GM19324 (cell line): ENCODE measurements around the gene VCP.
A peak's percentile ranks its signal among the peaks of the same experiment; 100 is the strongest.

Source experiments
- ATAC-seq: cut with Tn5 transposase; IDR thresholded peaks from one replicate; pipeline ENCODE4 v1.9.1; 2021; ENCODE audit warnings: mild to moderate bottlenecking, moderate library complexity; ENCODE audit not compliant: unreplicated experiment, low FRiP score

VCP gene

DNA sequence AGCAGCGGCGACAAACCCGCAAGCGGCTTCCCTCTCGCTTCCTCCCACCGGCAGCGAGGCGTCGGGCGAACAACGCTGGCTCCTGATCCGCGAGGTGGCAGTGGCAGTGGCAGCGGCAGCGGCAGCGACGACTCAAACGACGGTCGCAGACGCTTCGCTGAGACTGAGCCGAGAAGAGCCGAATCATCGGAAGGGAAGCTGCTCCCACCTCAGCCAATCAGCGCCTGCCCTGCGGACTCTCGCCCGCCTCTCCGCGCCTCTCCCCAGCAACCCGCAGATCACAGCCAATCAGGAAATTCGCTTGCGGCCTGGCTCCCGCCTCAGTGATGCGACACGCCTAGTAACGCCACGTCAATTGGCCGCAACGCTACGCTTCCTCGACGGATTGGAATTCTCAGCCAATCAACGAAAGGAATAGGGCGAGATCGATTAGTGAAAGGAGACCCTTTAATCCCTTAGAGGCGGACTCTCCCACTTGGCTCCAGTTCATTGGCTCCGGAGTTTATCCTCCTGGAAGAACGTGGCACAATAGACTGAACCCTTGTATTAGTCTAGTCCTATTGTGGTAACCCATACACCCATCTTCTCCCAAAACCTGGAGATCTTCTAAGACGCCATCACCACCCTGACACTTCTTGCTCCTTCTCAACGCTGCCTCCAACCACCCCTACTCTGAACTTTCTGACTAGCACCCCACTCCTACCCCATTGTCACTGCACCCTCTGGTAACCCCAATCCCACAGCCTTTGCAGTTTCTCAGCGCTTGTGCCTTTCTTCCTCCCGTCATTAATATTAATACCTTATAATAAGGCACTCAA, at the start of gene VCP:
Gene VCP, minus strand, starts transcription at position 165 of the 818 bp plus-strand sequence. CDS start 272 bp downstream, outside the sequence.
- ATAC-seq = peak; percentile 77

DNA sequence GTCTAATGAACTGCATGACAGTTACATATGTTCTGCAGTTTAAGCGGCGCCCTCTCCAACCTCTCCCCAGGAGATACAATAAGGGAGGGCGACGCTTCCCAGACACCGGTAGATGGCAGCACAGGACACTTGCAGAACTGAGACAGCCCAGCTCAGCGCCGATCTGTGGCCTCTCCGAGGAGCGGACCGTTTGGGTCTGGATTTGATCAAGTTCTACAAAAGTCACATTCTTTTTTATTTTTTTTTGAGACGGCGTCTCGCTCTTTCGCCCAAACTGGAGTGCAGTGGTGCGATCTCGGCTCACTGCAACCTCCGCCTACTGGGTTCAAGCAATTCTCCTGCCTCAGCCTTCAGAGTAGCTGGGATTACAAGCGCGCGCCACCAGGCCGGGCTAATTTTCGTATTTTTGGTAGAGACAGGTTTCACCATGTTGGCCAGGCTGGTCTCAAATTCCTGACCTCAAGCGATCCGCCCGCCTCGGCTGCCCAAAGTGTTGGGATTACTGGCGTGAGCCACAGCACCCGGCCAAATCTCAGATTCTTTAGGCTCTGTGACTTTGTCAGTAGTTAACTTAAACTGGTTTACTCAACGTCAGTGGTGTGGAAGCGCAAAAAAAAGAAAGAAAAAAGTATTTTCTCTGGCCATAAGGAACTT, 44.6 kb upstream of the VCP start:
- peak; percentile 40 for ATAC-seq

DNA sequence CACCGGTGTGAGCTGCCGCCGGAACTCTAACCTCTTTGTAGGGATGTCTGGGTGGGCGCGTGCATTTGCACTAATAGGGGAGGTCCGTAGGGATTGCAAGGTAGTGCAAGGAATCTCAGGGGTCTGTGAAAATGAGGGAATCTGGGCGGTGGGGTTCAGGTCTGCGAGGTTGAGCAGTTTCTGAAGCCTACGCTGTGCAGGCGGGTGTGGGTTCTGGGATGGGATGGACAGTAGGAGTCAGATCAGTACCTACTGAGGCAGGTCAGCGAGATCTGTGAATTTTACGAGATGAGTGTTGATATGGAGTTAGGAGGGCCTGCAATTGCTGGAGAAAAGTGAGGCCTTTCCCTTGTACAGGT, 44.1 kb upstream of the VCP start:
- ATAC-seq = peak; percentile 7

DNA sequence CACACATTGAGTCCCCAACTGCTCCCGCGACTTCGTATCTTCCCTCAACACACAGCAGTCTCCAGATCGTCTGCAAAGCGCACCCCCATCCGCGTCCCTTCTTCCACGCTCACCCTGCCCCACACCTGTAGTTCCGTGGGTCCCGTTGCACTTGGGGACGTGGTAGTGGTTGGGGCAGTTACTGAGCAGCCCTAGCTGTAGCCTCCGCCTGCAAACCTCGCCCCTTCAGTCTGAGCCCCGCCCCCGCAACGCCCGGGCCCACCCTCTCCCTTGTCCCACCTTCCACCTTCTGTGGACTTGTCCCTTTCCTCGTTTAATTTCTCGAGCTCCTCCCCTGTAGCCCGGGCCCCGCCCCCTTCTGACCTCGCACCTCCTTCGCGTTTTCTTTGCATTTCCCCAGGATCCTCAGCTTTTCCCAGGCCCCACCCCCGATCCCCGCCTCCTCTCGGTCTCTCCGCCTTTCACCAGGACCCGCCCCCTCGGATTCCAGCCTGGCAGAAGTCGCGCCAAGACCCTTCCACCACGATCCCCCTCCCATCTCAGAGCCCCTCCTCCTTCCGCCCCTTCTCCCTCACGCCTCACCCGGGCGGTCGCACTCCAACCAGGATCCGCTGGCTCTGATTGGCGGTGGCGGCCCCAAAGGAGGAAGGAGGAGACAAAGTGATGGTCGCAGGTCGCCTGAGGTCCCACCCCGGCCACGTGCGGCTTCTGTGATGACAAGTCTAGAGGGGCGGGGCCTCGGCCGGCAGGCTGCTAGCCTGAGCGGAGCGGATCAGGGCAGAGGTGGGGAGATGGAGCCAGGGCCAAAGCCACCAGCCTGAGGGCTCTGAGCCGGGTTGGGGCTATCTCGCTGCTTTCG, 43.5 kb upstream of the VCP start, which contains the start of gene ATOSB:
Gene ATOSB, minus strand, starts transcription at position 183 of the 859 bp plus-strand sequence. CDS start 7,588 bp downstream, outside the sequence.
- ATAC-seq = peak; percentile 63

GRCh38 chr9:35114840-35115628, 42.6 kb upstream of the VCP start:
- ATAC-seq = no peak

DNA sequence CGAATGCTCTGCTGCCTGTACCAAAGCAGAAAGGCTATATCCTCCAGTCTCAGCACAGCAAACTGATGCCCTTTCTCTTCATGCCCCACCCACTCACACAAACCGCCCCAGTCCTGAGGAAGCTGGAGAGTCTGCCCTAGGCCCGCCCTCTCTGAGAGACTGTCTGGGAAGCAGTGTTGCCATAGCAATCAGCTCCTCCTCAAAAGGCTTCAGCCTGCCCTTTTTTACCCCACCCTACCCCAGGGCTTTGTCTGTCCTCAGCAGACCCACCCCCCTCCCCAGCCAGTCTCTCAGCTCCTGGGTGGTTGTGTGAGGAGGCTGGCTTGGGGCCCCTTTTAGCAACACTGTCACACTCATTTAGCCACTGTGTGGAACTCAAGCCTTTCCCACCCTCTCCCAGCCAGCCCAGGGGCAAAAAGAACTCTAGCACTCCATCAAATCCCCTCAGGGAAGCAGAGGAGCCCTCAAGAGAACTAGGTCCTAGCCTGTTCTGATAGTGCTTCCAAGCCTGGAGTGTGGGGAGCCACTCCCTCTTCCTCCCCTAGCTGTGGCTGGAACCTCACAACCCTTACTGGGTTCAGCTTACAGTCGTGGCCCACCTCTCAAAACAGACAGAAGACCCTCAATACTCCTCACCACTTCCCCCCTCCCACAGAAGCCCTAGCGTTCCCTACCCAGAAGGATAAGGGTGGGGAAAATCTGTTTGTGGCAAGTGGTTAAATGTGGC, 41.9 kb upstream of the VCP start:
- no peak for ATAC-seq

DNA sequence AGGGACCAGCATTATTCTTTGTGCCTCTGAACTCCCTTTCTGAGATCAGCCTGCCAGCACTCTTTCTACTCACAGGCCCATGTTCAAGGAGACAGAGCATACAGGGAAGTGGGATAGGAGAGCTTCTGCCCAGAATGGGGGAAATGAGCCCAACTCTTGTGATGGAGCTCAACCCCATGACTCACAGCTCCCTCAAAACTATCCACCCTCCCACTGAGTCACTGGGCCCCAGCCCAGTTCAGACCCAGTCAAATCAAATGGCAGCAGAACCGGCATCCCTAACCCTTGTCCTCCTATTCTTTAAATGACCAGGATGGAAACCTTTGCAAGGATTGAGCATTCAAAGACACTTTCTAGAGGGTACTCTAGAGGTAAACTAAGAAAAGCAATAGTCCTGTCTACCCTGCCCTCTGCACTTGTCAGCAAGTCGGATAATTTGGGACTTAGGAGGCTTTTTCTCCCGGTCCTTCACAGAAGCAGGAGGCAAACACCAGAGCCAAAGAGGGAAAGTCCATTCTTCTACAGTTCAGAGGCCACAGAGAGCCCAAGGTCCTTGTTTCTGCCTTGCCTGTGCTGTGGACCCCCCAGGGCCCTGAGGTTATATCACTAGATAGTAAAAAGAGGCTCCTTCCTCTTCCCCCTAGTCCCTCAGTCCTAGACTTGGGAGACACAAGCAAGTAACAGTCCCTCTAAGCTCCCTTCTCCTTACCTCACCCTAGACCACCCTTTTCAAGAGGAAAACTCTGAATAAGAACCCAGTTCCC, 40.0 kb upstream of the VCP start:
- no peak for ATAC-seq

GRCh38 chr9:35111001-35111933, 38.8 kb upstream of the VCP start:
- ATAC-seq = peak; percentile 83

DNA sequence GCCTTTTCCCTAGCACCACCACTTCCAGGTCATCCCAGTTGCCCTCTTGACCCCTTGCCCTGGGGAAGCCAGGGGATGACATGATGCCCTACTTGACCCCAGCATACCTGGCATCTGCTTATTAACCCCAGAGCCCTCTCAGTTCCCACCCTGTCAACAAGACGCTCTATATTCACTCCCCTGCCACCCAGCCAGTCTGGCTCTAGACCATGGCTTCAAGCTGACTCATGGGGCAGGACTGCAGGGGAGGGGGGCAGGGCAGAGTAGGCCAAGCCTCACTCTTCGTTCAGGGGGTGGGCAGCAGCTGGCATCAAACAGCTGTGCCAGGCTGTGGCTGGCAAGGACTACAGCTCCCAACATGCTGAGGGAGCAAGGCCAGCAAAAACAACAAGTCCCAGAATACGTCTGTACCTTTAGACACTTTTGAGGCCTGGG, 37.9 kb upstream of the VCP start:
- ATAC-seq = no peak

DNA sequence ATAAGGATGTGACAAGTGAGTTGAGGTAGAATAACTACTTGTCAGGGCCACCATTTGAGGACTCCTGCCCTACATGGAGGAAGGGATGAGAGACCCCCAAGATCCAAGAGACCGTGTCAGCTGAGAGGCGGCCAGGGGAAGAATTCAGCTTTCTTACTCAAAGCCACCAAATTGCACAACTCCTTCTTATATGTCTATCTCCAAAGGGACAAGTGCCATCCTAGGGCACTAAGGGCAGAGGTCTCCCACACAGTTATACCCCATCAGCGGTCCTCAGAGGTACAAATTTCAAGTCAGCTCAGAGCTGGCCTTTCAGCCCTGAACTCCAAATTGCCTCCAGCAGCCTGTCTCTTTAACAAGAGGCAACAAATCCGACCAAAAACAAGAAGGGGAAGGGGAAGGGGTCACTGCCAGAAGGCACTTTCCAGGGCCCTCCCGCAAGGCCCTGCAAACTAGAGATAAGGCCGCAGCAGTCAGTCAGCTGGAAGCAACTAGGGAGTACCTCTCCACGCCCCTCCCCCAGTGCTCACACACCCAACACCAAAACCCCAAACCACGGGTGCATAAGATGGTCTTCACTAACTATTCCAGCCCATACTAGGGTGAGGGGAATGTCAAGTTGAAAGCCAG, 36.6 kb upstream of the VCP start:
- ATAC-seq = no peak

- ATAC-seq = no peak
Observed at GRCh38 chr9:35108461-35108860, 36.0 kb upstream of the VCP start.

- no peak for ATAC-seq
Observed at GRCh38 chr9:35107297-35108290, 35.2 kb upstream of the VCP start.

GRCh38 chr9:35106343-35106730, 33.9 kb upstream of the VCP start:
- no peak for ATAC-seq

DNA sequence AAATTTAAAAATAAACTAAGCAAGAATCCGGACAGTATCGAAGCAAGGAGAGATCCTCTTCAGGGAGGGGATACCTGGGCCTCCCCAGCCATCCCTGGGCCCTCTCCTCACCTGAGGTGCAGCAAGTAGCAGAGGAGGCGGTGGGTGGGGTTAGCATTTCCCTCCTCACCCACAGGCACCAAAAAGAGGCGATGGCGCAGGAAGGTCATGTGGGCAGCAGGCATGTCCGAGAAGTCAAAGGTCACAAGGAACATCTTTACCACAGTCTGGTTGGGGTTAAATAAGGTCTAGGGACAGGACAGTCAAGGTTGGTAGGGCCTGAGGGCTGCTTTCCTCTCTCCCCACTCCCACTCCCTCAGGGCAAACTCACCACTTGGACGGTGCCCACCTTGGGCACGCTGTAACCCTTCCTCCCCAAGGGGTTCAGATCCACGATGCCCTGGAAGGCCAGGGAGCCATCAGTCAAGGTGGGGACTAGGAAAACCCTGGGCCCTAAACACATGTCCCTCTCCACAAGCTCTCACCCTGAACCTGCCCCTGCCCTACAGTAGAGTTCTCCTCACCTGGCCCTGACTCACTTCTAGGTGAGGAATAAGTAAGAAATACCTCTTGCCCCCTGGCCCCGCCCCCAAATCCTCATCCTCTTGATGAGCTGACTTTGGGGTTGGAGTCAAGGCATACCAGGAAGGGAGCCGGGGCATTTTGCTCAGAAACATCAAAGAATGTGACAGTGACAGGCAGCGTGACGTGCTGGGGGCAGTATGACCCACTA, 33.3 kb upstream of the VCP start:
- ATAC-seq = no peak

GRCh38 chr9:35105126-35105525, 32.7 kb upstream of the VCP start:
- ATAC-seq = no peak
